ENCODE results near the gene CD300LG. TPM values are rescaled to one million over a fixed set of nuclear protein-coding genes. Genes with fewer than 3 reads are reported as not detected.

The CD300LG gene
- polyA plus RNA-seq, 1 experiment, result not detected

DNA sequence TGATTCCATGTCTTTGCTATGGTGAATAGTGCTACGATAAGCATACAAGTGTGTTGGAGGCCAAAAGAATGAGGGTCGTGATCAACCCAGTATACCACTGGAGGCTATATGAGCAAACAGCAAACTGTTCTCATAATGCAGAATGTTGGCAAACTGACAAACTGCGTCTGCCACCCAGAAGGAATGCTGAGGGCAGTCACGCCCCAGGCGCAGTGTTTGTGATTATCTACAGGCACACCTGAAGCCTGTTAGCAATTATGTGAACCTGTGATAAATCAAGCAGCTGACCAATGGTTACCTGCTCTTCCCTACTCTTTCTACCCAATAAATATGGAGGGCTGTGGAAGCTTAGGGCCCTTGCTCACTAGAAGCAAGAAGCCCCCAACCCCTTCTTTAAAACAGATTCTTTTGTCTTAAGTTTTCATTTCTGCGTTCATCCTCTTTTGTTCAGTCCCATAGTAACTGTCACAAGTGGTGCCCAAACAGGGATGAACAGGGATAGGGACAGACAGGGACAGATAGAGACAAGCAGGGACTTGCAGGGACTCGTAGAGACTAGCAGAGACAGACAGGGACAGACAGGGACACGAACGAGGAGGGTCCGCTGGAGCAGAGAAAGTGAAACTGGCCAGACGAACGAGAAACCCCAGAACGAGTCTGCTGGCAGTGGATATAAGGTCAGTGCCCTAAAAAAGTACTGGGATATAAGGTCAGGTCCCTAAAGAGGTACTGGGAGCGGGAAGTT, 25.1 kb downstream of the CD300LG start:
- DNase-seq (ENCODE audit: low read depth, low spot score), result no peak
- Histone ChIP-seq H3K9me3 (ENCODE audit: control insufficient read depth, insufficient read depth, low read length) (no peaks in the 10 kb centered on the region), H3K4me3 (ENCODE audit: low read depth, low read length) (peak overlapping the region; percentile 20; the same call in 1 of the 2 replicates), H3K27ac (ENCODE audit: low read depth, low read length) (no peak overlapping the region), H3K27me3 (ENCODE audit: control insufficient read depth, insufficient read depth, low read length) (peaks cover 48% of the 10 kb centered on the region)
- ChIA-PET CTCF (interaction anchor here (0.6 kb wide), 1 partner anchor 295 kb away, joined by 4 read pairs; no protein-coding TSS in a partner anchor), POLR2A (no interaction called here)
- TF ChIP-seq, protein P1, sequence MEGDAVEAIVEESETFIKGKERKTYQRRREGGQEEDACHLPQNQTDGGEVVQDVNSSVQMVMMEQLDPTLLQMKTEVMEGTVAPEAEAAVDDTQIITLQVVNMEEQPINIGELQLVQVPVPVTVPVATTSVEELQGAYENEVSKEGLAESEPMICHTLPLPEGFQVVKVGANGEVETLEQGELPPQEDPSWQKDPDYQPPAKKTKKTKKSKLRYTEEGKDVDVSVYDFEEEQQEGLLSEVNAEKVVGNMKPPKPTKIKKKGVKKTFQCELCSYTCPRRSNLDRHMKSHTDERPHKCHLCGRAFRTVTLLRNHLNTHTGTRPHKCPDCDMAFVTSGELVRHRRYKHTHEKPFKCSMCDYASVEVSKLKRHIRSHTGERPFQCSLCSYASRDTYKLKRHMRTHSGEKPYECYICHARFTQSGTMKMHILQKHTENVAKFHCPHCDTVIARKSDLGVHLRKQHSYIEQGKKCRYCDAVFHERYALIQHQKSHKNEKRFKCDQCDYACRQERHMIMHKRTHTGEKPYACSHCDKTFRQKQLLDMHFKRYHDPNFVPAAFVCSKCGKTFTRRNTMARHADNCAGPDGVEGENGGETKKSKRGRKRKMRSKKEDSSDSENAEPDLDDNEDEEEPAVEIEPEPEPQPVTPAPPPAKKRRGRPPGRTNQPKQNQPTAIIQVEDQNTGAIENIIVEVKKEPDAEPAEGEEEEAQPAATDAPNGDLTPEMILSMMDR (IDR thresholded peaks at IDR 0.05; ENCODE audit: low read depth, low read length), result no peak

DNA sequence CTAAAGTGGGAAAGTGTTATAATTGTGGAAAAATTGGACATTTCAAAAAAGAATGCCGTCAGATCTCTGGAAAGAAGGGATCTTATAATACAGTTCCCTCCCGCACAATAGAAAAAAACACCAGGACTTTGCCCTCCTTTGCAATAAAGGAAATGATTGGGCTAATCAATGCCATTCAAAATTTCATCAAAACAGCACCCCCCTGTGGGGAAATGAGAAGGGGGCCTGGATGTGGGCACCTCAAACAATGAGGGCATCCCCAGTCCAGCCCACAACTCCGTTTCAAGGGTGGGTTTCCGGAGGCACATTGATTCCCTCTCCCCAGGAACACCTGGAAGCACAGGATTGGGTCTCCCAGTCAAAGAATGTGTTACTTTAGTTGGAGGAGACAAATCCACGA, 26.1 kb downstream of the CD300LG start:
- H3K4me3 ChIP-seq (ENCODE audit: low read depth, low read length), result no peak overlapping the region
- H3K27me3 ChIP-seq (ENCODE audit: control insufficient read depth, insufficient read depth, low read length), result peaks cover 48% of the 10 kb centered on the region
- TF ChIP-seq, protein P1 (IDR thresholded peaks at IDR 0.05; ENCODE audit: low read depth, low read length), result 0 out of 2 replicates have a peak, but pooled peaks have one; percentile 5
- no peaks in the 10 kb centered on the region for H3K9me3 ChIP-seq (ENCODE audit: control insufficient read depth, insufficient read depth, low read length)
- no peak overlapping the region for H3K27ac ChIP-seq (ENCODE audit: low read depth, low read length)
- no peak for DNase-seq (ENCODE audit: low read depth, low spot score)
- CTCF ChIA-PET, result no interaction called here
- POLR2A ChIA-PET, result no interaction called here

DNA sequence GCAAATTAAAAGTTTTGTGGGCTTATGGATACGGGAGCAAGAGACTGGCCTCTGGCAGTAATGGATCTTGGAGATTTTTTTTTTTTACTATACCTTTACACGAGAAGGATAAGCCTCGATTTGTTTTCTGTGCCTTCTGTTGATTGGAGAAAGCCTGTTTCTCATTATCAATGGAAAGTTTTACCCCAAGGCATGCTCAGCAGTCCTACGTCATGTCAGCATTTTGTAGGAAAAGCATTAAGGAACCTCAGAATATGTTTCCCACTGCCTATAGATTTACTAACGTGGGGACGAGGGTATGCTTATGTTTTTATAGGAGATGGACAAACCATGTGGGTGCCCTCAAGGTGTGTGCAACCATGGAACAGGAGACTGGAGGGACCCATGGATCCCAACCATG, 26.8 kb downstream of the CD300LG start:
- Histone ChIP-seq H3K27ac (ENCODE audit: low read depth, low read length) (no peak overlapping the region), H3K27me3 (ENCODE audit: control insufficient read depth, insufficient read depth, low read length) (peaks cover 41% of the 10 kb centered on the region), H3K9me3 (ENCODE audit: control insufficient read depth, insufficient read depth, low read length) (no peaks in the 10 kb centered on the region), H3K4me3 (ENCODE audit: low read depth, low read length) (no peak overlapping the region)
- ChIA-PET CTCF (no interaction called here), POLR2A (no interaction called here)
- TF ChIP-seq, protein P1 (IDR thresholded peaks at IDR 0.05; ENCODE audit: low read depth, low read length), result no peak
- DNase-seq (ENCODE audit: low read depth, low spot score), result no peak

DNA sequence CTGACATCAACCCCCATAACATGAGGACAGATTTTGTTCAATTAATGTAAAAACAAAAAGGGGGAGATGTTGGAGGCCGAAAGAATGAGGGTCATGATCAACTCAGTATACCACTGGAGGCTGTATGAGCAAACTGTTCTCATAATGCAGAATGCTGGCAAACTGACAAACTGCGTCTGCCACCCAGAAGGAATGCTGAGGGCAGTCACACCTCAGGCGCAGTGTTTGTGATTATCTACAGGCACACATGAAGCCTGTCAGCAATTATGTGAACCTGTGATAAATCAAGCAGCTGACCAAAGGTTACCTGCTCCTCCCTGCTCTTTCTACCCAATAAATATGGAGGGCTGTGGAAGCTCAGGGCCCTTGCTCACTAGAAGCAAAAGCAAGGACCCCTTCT, 27.3 kb downstream of the CD300LG start:
- H3K9me3 ChIP-seq (ENCODE audit: control insufficient read depth, insufficient read depth, low read length), result no peaks in the 10 kb centered on the region
- H3K27me3 ChIP-seq (ENCODE audit: control insufficient read depth, insufficient read depth, low read length), result peaks cover 41% of the 10 kb centered on the region
- no peak for DNase-seq (ENCODE audit: low read depth, low spot score)
- H3K4me3 ChIP-seq (ENCODE audit: low read depth, low read length), result no peak overlapping the region
- ChIA-PET CTCF (no interaction called here), POLR2A (no interaction called here)
- H3K27ac ChIP-seq (ENCODE audit: low read depth, low read length), result no peak overlapping the region
- TF ChIP-seq, protein P1 (IDR thresholded peaks at IDR 0.05; ENCODE audit: low read depth, low read length), result no peak

DNA sequence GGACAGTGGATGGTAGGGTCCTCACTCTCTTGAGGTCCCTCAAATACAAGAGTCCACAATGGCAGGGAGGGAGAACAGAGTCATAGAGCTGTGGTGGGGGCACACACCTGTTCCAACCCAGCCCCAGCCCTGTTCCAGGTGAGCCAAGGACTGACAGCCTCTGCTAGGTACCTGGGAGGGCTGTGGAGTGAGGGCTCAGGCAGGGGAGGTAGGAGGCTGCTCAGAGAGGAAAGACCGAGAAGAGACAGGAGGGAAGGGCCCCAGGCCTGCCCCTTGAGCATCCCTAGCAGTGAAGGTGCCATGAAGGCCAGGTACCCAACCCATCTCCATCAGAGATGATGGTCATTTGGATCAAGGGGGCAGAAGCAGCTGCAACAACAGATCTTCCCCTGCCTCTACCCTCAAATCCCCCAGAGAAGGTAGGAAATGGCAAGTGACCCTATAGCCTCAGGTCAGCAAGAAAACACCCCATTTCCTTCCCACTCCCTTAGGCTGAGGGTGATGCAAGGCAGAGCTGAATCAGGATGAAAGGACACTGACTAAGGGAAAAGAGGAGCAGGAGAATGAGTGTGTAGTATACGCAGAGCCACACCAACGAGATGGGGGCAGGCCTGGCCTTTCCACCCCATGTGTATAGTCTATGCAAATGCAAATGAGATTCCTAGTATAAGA, 28.6 kb downstream of the CD300LG start:
- no peak overlapping the region for H3K4me3 ChIP-seq (ENCODE audit: low read depth, low read length)
- ChIA-PET POLR2A (no interaction called here), CTCF (no interaction called here)
- DNase-seq (ENCODE audit: low read depth, low spot score), result no peak
- TF ChIP-seq, protein P1 (IDR thresholded peaks at IDR 0.05; ENCODE audit: low read depth, low read length), result no peak
- H3K9me3 ChIP-seq (ENCODE audit: control insufficient read depth, insufficient read depth, low read length), result no peaks in the 10 kb centered on the region; the same call in 1 of the 2 replicates
- no peak overlapping the region for H3K27ac ChIP-seq (ENCODE audit: low read depth, low read length)
- H3K27me3 ChIP-seq (ENCODE audit: control insufficient read depth, insufficient read depth, low read length), result peaks cover 34% of the 10 kb centered on the region

Data from AG04450 (cell line).